Measurements from ENCODE around the gene PAGE4. TPM values are rescaled to one million over a fixed set of nuclear protein-coding genes. Genes with fewer than 3 reads are reported as not detected.

Gene PAGE4
- polyA plus RNA-seq, result under 1 TPM in 1 of 2 donors, not detected in 1; 0.11 TPM

- no peaks in the 10 kb centered on the region for H3K36me3 ChIP-seq (ENCODE audit: control insufficient read depth in 2 of 2, insufficient read depth in 2 of 2, low read length in 1 of 2)
- H3K27me3 ChIP-seq (ENCODE audit: control insufficient read depth in 1 of 2, insufficient read depth in 2 of 2, low read length in 2 of 2), result no peaks in the 10 kb centered on the region
- no peaks in the 10 kb centered on the region for H3K4me1 ChIP-seq (ENCODE audit: control insufficient read depth in 2 of 2, insufficient read depth in 2 of 2, low read length in 1 of 2)
- H3K27ac ChIP-seq (ENCODE audit: low read depth in 2 of 2, low read length in 1 of 2), result no peak within 1 kb of the TSS
- no peak within 1 kb of the TSS for H3K4me3 ChIP-seq (ENCODE audit: low read depth in 1 of 2, low read length in 2 of 2)
- 74 to 81% methylated on average over 8 of the region's 8 CpGs for WGBS, 2 donors
- no peaks in the 10 kb centered on the region for H3K9me3 ChIP-seq (ENCODE audit: control insufficient read depth in 2 of 2, insufficient read depth in 1 of 2, low read depth in 1 of 2, low read length in 1 of 2)
Measured at GRCh38 chrX:49829016-49829415, at the start of gene PAGE4. TSS of gene PAGE4 (plus strand) at chrX:49829303. CDS start at chrX:49830429, 1,126 bp downstream.

- H3K4me3 ChIP-seq (ENCODE audit: low read depth in 1 of 2, low read length in 2 of 2), result no peak overlapping the region
- no peak overlapping the region for H3K27ac ChIP-seq (ENCODE audit: low read depth in 2 of 2, low read length in 1 of 2)
- WGBS, 2 donors, result 56 to 81% methylated on average over 1 of the region's 1 CpG
- no peaks in the 10 kb centered on the region for H3K9me3 ChIP-seq (ENCODE audit: control insufficient read depth in 2 of 2, insufficient read depth in 1 of 2, low read depth in 1 of 2, low read length in 1 of 2)
- no peaks in the 10 kb centered on the region for H3K36me3 ChIP-seq (ENCODE audit: control insufficient read depth in 2 of 2, insufficient read depth in 2 of 2, low read length in 1 of 2)
- H3K4me1 ChIP-seq (ENCODE audit: control insufficient read depth in 2 of 2, insufficient read depth in 2 of 2, low read length in 1 of 2), result no peaks in the 10 kb centered on the region
- no peaks in the 10 kb centered on the region for H3K27me3 ChIP-seq (ENCODE audit: control insufficient read depth in 1 of 2, insufficient read depth in 2 of 2, low read length in 2 of 2)
Measured at GRCh38 chrX:49784747-49785280, 44.3 kb upstream of the PAGE4 start.

DNA sequence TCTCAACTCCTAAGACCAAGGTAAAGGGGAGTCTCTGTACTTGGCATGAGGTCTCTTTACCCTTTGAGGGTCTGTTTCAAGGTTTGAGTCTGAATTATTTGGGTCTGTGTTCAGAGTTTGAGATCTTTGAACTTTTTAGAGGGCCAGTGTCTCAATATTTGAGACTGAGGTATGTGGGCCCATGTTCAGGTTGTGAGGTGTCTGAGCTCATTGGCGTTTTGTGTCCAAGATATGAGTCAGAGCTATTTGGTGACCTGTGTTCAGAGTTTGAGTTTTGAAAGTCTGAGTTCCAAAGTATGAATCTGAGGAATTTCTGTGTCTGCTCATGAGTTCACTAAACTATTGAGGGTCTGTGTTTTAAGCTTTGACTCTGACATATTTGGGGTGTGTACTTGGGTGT lies 36.7 kb upstream of the PAGE4 start:
- no peaks in the 10 kb centered on the region for H3K4me1 ChIP-seq (ENCODE audit: control insufficient read depth in 2 of 2, insufficient read depth in 2 of 2, low read length in 1 of 2)

GRCh38 chrX:49793686-49794085 lies 35.4 kb upstream of the PAGE4 start:
- H3K36me3 ChIP-seq (ENCODE audit: control insufficient read depth in 2 of 2, insufficient read depth in 2 of 2, low read length in 1 of 2), result no peaks in the 10 kb centered on the region
- H3K4me3 ChIP-seq (ENCODE audit: low read depth in 1 of 2, low read length in 2 of 2), result no peak overlapping the region
- no peaks in the 10 kb centered on the region for H3K4me1 ChIP-seq (ENCODE audit: control insufficient read depth in 2 of 2, insufficient read depth in 2 of 2, low read length in 1 of 2)
- no peak overlapping the region for H3K27ac ChIP-seq (ENCODE audit: low read depth in 2 of 2, low read length in 1 of 2)
- peaks cover 0 to 3% of the 10 kb centered on the region in 2 donors for H3K27me3 ChIP-seq (ENCODE audit: control insufficient read depth in 1 of 2, insufficient read depth in 2 of 2, low read length in 2 of 2)
- H3K9me3 ChIP-seq (ENCODE audit: control insufficient read depth in 2 of 2, insufficient read depth in 1 of 2, low read depth in 1 of 2, low read length in 1 of 2), result no peaks in the 10 kb centered on the region

More for the DNA sequence above, 36.7 kb upstream of the PAGE4 start:
- Histone ChIP-seq H3K36me3 (ENCODE audit: control insufficient read depth in 2 of 2, insufficient read depth in 2 of 2, low read length in 1 of 2) (no peaks in the 10 kb centered on the region), H3K27me3 (ENCODE audit: control insufficient read depth in 1 of 2, insufficient read depth in 2 of 2, low read length in 2 of 2) (peaks cover 0 to 3% of the 10 kb centered on the region in 2 donors), H3K4me3 (ENCODE audit: low read depth in 1 of 2, low read length in 2 of 2) (no peak overlapping the region), H3K27ac (ENCODE audit: low read depth in 2 of 2, low read length in 1 of 2) (no peak overlapping the region), H3K9me3 (ENCODE audit: control insufficient read depth in 2 of 2, insufficient read depth in 1 of 2, low read depth in 1 of 2, low read length in 1 of 2) (no peaks in the 10 kb centered on the region)
- 45 to 48% methylated on average over 1 of the region's 1 CpG for WGBS, 2 donors

GRCh38 chrX:49799828-49800227 lies 29.3 kb upstream of the PAGE4 start:
- no peaks in the 10 kb centered on the region for H3K9me3 ChIP-seq (ENCODE audit: control insufficient read depth in 2 of 2, insufficient read depth in 1 of 2, low read depth in 1 of 2, low read length in 1 of 2)
- H3K4me3 ChIP-seq (ENCODE audit: low read depth in 1 of 2, low read length in 2 of 2), result no peak overlapping the region
- no peak overlapping the region for H3K27ac ChIP-seq (ENCODE audit: low read depth in 2 of 2, low read length in 1 of 2)
- no peaks in the 10 kb centered on the region for H3K36me3 ChIP-seq (ENCODE audit: control insufficient read depth in 2 of 2, insufficient read depth in 2 of 2, low read length in 1 of 2)
- 89 to 90% methylated on average over 1 of the region's 1 CpG for WGBS, 2 donors
- no peaks in the 10 kb centered on the region for H3K4me1 ChIP-seq (ENCODE audit: control insufficient read depth in 2 of 2, insufficient read depth in 2 of 2, low read length in 1 of 2)
- H3K27me3 ChIP-seq (ENCODE audit: control insufficient read depth in 1 of 2, insufficient read depth in 2 of 2, low read length in 2 of 2), result no peaks in the 10 kb centered on the region

- no peaks in the 10 kb centered on the region for H3K4me1 ChIP-seq (ENCODE audit: control insufficient read depth in 2 of 2, insufficient read depth in 2 of 2, low read length in 1 of 2)
- H3K9me3 ChIP-seq (ENCODE audit: control insufficient read depth in 2 of 2, insufficient read depth in 1 of 2, low read depth in 1 of 2, low read length in 1 of 2), result no peaks in the 10 kb centered on the region
- no peak overlapping the region for H3K27ac ChIP-seq (ENCODE audit: low read depth in 2 of 2, low read length in 1 of 2)
- 44 to 79% methylated on average over 1 of the region's 1 CpG for WGBS, 2 donors
- no peaks in the 10 kb centered on the region for H3K27me3 ChIP-seq (ENCODE audit: control insufficient read depth in 1 of 2, insufficient read depth in 2 of 2, low read length in 2 of 2)
- no peak overlapping the region for H3K4me3 ChIP-seq (ENCODE audit: low read depth in 1 of 2, low read length in 2 of 2)
- H3K36me3 ChIP-seq (ENCODE audit: control insufficient read depth in 2 of 2, insufficient read depth in 2 of 2, low read length in 1 of 2), result no peaks in the 10 kb centered on the region
Measured at GRCh38 chrX:49809891-49810632, 19.0 kb upstream of the PAGE4 start.

GRCh38 chrX:49812177-49812576 lies 16.9 kb upstream of the PAGE4 start:
- Histone ChIP-seq H3K27ac (ENCODE audit: low read depth in 2 of 2, low read length in 1 of 2) (no peak overlapping the region), H3K9me3 (ENCODE audit: control insufficient read depth in 2 of 2, insufficient read depth in 1 of 2, low read depth in 1 of 2, low read length in 1 of 2) (no peaks in the 10 kb centered on the region), H3K36me3 (ENCODE audit: control insufficient read depth in 2 of 2, insufficient read depth in 2 of 2, low read length in 1 of 2) (no peaks in the 10 kb centered on the region), H3K4me3 (ENCODE audit: low read depth in 1 of 2, low read length in 2 of 2) (no peak overlapping the region), H3K27me3 (ENCODE audit: control insufficient read depth in 1 of 2, insufficient read depth in 2 of 2, low read length in 2 of 2) (no peaks in the 10 kb centered on the region), H3K4me1 (ENCODE audit: control insufficient read depth in 2 of 2, insufficient read depth in 2 of 2, low read length in 1 of 2) (no peaks in the 10 kb centered on the region)
- 41 to 45% methylated on average over 4 of the region's 4 CpGs for WGBS, 2 donors

DNA sequence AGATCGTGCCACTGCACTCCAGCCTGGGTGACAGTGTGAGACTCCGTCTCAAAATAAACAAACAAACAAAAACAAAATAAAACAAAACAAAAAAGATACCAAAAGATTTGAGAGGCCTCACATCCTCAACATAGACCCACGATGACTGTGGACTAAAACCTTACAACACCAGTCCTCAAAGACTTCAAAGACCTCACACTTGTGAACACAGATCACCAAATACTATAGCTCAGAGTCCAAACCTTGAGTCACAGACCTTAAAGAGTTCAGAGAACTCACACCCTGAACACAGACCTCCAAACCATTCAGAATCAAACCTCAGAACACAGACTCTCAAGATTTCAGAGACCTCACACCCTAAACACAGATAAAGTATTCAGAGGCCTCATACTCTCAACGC lies 12.7 kb upstream of the PAGE4 start:
- WGBS, 2 donors, result 71 to 86% methylated on average over 4 of the region's 4 CpGs
- H3K9me3 ChIP-seq (ENCODE audit: control insufficient read depth in 2 of 2, insufficient read depth in 1 of 2, low read depth in 1 of 2, low read length in 1 of 2), result no peaks in the 10 kb centered on the region
- no peak overlapping the region for H3K27ac ChIP-seq (ENCODE audit: low read depth in 2 of 2, low read length in 1 of 2)
- H3K36me3 ChIP-seq (ENCODE audit: control insufficient read depth in 2 of 2, insufficient read depth in 2 of 2, low read length in 1 of 2), result no peaks in the 10 kb centered on the region
- H3K27me3 ChIP-seq (ENCODE audit: control insufficient read depth in 1 of 2, insufficient read depth in 2 of 2, low read length in 2 of 2), result no peaks in the 10 kb centered on the region
- H3K4me3 ChIP-seq (ENCODE audit: low read depth in 1 of 2, low read length in 2 of 2), result no peak overlapping the region
- no peaks in the 10 kb centered on the region for H3K4me1 ChIP-seq (ENCODE audit: control insufficient read depth in 2 of 2, insufficient read depth in 2 of 2, low read length in 1 of 2)

DNA sequence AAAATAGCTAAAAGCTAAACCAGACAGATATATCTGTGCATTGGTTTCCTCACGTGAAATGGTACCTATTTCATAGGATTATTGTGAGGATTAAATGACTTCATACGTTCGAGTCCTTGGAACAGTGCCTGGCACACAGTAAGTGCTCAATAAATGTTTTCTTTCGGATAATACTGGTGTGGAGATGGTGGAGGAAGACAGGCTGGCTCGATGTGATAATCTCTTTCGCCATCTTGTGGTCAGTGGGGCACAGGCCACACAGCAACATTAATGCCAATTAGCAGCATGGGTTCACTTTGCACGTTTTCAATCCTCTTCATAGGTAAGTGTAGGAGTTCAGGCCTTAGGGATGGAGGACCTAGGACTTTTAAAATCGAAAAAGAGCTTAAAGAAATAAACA lies 9.3 kb downstream of the PAGE4 start:
- H3K4me1 ChIP-seq (ENCODE audit: control insufficient read depth in 2 of 2, insufficient read depth in 2 of 2, low read length in 1 of 2), result no peaks in the 10 kb centered on the region

GRCh38 chrX:49840679-49841078 lies 11.6 kb downstream of the PAGE4 start:
- no peaks in the 10 kb centered on the region for H3K9me3 ChIP-seq (ENCODE audit: control insufficient read depth in 2 of 2, insufficient read depth in 1 of 2, low read depth in 1 of 2, low read length in 1 of 2)
- no peak overlapping the region for H3K27ac ChIP-seq (ENCODE audit: low read depth in 2 of 2, low read length in 1 of 2)
- H3K4me3 ChIP-seq (ENCODE audit: low read depth in 1 of 2, low read length in 2 of 2), result no peak overlapping the region
- WGBS, 2 donors, result 42 to 53% methylated on average over 3 of the region's 3 CpGs
- H3K27me3 ChIP-seq (ENCODE audit: control insufficient read depth in 1 of 2, insufficient read depth in 2 of 2, low read length in 2 of 2), result peaks cover 0 to 3% of the 10 kb centered on the region in 2 donors
- no peaks in the 10 kb centered on the region for H3K36me3 ChIP-seq (ENCODE audit: control insufficient read depth in 2 of 2, insufficient read depth in 2 of 2, low read length in 1 of 2)
- no peaks in the 10 kb centered on the region for H3K4me1 ChIP-seq (ENCODE audit: control insufficient read depth in 2 of 2, insufficient read depth in 2 of 2, low read length in 1 of 2)

More for the DNA sequence above, 9.3 kb downstream of the PAGE4 start:
- WGBS, 2 donors, result 14 to 23% methylated on average over 8 of the region's 8 CpGs
- Histone ChIP-seq H3K27me3 (ENCODE audit: control insufficient read depth in 1 of 2, insufficient read depth in 2 of 2, low read length in 2 of 2) (peaks cover 0 to 3% of the 10 kb centered on the region in 2 donors), H3K27ac (ENCODE audit: low read depth in 2 of 2, low read length in 1 of 2) (no peak overlapping the region), H3K9me3 (ENCODE audit: control insufficient read depth in 2 of 2, insufficient read depth in 1 of 2, low read depth in 1 of 2, low read length in 1 of 2) (no peaks in the 10 kb centered on the region), H3K4me3 (ENCODE audit: low read depth in 1 of 2, low read length in 2 of 2) (no peak overlapping the region), H3K36me3 (ENCODE audit: control insufficient read depth in 2 of 2, insufficient read depth in 2 of 2, low read length in 1 of 2) (no peaks in the 10 kb centered on the region)
